ENCODE data around the gene OAF.

OAF gene

DNA sequence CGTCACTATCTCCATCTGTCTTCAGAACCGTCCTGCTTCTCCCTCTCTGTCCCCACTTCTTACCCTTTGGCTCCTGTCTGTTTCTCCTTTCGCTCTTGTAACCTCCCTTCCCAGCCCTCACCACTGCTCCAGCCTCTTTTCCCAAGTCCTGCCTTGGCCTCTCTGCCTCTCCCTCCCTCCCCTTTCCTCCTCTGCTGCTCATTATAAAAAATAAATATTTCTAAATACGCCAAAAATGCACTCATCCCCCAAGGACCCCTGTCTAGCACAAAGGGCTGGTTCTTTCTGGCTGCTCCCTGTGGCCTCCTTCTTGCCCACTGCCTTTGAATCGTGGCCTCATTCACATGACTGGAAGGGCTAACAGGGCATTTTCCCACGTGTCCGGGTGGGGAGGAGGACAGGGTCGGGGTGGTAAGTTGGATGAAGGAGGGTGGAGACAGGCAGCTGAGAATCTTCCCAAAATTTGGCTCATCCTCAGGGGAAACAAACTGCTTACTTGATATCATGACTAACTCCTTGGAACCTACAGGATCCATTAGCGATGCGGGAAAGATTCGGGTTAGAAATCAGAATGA lies 26.4 kb upstream of the OAF start:
- DNase-seq (ENCODE audit: low spot score) = no peak

DNA sequence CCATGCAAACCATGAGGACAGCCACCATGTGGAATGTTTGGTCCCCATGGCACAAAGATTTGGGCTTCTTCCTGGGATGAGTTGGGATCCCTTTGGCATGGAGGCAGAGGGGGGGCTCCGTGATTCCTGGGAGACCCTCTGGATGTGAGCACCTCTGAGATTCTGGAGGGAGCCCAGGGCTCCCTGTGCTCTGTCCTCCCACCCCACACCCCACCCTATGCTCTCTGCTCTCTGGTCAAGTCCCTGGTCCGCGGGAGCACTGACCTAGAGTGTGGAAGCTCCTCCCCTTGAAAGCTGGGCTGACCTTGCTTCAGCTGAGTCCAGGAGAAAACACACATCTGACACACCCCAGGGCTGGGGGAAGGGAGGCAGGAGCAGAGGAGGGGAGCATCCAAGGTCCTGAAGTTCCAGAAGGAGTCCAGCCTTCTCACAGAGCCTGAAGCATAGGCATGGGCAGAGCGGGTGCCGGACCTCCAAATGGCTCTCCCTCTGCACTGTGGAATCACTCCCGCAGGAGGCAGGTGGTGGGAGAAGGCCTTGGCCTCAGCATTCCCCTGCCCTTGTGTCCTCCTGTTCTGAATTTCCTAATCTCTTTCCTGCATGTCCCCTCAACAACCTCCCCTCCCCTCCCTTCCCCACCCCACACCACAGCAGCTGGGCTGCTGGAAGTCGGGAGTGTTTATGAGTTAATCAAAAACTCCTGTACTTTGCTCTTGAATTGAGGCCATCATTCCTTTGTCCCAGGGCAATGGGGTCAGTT lies 25.7 kb upstream of the OAF start:
- DNase-seq (ENCODE audit: low spot score) = no peak

DNA sequence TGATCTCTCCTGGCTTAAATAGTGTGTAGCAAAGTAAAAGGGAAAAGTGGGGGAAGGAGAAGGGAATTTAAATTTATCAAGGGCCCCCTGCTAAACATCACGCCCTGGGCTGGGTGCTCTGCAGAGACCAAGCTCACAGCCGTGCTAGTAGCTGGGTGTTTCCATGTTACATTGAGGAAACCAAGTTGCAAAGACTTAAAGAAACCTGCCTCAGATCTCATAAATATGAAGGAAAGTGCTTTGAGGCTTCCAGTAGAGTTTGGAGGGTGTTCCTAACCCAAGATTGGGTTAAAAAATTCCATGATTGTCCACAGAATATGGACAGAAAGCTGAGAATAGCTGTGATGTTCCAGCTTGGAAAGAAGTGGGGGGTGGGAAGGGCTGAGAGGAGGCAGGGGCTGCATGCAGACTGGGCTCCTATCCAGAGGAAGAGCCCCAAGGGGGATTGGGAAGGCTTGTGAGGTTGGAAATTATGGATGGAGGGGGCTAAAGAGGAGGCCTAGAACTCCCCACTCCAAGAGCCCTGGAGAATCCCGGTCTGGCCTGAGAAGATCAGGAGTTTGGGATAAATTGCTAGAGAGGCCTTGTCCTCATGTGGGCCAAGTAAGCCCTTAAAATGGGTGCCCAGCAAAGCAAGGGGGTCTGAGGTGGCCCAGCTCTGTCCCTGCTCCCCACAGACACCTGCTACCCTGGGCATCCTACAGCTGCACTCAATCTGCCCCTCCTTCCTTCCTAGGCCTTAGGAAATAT lies 25.0 kb upstream of the OAF start:
- no peak for DNase-seq (ENCODE audit: low spot score)

DNA sequence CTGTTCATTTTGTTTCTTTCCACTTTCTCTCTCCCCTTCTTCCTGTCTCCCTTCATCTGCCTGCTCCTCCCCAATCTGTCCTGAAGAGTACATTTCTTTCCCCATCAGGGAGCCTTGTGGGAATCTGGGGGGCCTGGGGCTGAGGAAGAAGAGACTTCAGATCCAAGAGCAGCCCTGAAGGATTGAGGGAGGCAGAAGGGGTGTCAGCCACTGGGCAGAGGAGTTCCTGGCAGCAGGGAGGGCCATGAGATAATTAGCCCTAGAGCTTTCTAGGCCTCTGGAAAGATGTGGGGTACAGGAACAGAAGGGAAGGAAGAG lies 24.4 kb upstream of the OAF start:
- no peak for DNase-seq (ENCODE audit: low spot score)

DNA sequence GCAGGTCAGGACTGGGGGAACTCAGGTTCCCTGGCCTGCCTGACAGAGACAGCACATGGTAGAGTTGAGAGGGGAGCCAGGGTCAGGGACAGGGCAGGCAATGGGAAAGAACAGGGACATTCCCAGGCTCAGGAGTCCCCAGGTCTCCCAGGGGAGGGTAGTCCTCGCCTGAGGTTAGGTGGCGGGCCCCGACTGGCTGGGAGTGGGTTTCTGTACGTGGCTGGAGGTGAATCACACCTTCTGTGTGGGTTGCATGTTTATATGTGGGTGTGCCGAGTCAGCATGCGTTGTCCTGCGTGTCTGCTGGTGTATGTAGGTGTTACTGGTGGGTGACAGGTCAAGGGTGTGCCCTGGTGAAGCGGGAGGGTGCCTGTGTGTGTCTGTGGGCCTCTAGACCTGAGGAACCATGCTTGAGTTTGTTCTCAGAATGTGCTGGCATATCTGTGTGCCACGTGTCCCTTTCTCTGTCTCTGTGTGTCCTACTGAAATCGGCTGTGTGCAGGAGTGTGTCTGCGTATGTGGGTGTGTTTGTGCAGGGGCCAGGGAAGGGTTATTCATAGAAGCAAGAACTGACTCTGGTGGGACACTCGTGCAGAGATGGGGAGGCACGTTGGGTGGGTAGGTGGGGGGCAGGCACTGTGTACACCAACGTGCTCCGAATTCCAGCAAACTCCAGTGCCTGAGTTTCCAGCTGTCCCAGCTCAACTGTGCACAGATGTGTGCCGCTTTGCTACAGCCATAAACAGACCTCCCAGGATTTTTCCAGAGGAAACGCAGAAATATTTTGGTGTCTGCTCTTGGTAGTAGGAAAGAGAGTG lies 23.8 kb upstream of the OAF start:
- no peak for DNase-seq (ENCODE audit: low spot score)

DNA sequence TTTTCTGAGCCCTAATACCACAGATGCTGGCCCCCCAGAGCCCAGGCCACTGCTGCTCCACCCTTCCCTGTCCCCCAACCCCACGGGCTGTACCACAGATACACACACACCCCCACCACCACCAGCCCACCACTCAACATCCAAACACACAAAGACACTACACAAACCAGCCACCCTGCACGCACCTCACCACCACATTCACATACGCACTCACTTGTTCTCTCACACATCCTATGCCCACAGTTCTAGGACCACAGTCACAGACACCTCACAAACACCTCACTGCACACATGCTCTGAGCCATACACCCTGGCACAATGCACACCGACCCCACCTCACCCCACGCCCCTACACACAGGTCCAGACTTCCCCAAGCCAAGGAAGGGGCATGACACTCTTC lies 22.5 kb upstream of the OAF start:
- no peak for DNase-seq (ENCODE audit: low spot score)

DNA sequence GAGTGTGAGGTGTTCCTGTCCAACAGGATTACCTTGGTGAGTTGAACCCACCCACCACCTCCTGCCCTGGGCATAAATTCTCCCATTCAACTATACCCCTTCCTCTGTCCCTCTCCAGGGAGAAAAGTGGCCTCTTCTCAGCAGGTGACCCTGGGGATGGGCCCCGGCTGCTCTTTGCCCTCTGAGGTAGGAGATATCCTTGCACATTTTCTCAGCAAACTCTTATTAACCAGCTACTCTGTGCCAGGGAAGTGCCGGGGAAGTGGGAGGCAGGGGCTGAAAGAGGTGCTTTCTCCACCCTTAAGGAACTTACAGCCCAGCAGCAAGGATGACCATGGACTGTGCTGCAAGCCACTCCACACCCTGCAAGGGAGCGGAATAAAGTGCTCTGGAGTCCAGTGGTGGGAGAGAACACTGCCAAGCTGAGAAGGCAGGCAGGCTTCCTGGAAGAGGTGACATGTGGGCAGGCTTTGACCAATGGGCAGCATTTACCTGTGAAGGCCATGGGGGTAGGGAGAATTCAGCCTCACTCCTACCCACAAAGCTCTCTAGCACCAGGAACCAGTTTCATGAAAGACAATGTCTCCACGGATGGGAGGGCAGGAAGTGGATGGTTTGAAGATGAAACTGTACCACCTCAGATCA lies 21.9 kb upstream of the OAF start:
- no peak for DNase-seq (ENCODE audit: low spot score)

DNA sequence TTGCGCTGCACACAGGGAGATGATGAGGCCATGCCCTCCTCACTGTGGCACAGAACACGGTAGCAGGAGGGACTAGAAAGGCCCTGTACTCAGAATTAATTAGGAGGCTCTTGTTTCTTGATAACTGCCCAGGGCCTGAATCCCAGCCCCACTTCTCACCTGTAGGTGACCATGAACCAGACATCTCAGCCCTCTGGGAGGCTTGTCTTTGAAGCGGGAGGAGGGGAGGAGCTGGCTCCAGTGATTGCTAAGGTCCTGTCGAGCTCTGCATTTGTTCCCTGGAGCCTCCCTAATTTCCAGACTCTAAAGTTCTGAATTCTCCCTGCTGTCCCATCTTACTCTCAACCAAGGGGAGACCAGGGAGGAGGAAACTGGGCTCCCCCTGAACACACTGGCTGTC lies 19.8 kb upstream of the OAF start:
- no peak for DNase-seq (ENCODE audit: low spot score)

DNA sequence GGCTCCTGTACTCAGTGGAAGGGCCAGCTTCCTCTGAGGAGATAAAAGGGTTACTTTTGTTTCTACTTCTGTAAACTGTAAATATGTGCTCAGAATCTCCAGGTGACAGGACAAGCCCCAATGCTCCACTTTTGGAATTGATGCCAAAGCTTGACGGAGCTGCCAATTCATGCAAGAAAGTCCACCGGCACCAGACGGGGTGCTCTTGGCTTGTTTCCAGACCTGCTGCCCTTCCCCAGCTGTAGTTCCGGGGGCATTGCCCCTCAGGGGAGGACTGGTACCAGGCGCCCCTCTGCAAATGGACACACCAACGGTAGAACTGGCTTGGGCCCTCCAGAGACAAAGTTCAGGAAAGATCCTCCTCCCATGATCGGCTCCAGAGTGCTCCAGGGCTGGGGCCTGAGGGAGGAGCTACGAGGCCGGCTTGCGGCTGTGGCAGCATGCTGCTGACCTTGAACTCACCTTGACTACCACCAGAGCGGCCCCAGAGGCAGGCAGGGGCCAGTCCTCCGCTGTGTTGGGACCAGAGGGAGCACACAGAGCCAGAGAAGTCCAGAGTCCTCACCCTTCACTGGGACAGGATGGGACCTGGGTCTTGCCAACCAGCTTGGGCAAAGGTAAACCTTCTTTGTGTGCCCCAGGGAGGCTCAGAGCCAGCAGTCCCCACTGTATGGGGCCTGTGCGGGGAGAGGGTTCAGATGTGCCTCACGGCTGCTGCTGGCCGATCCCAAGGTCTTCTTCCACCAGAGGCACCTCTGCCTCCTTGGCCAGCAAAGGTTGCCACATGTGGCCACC lies 17.8 kb upstream of the OAF start:
- no peak for DNase-seq (ENCODE audit: low spot score)

DNA sequence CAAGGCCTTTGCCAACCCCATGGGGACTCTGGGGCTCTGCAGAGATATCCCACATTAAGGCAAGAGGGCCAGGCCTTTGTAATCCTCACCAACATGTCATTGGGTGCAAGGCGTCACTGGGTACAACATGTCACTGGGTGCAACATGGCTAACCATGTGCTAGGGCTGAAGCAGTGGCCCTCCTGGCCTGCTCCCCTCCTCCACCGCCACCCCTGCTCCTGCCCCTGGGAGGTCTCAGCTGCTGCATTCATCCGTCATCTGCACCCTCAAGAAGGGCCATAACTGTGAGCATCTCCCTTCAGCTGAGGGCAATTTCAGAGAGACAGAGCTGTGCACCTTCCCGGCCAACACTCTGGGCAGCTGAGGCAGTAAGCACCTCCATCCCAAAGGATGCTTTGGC lies 16.7 kb upstream of the OAF start:
- no peak for DNase-seq (ENCODE audit: low spot score)

DNA sequence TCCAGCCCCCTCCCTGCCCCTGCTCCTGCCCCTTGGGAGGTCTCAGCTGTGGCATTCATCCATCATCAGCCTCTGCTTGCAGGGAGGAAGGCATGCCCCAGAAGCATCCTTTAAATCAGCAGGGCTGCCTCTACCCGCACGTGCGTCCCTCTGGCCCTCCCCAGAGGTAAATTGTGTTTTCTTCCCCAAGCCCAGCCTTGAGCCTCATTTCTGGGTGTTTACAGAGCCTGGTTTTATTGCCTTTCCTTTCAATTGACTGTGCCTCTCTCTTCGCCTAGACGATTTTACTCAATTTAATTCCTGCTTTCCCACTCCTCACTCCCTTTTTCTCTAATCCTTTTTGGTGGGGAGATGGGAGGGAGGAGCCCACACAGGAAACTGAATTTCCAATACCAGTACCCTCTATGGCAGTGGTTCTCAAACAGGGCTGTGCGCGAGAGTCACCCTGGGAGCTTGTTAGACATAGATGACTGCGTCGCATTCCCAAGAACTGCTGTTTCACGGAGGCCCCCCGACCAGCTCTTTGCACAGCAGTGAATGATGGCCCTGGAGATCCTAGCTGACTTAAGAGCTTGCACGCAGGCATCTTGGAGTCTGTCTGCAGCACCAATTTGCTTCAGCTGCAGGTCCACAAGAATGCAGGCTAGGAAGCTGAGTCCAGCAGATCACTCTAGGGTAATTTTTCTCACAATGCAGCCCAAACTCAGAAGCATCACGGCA lies 15.1 kb upstream of the OAF start:
- DNase-seq (ENCODE audit: low spot score) = no peak

DNA sequence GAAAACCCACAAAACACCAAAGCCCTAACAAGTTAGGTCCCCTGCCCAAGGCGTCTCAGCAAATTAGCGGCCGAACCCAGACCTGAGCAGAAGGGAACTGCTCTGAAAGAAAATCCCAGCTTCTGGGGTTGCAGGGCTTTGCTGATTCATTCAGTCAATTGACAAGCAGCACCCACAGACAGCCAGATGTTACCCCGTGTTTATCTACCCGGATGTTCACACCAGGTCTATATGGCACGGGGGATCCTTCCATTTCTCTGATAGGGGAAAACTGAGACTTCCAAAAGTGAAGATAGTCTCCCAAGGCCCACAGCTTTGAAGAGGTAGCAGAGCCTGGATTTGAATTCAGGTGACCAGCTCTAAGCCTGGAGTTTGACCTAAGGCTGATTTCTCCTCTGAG lies 14.0 kb upstream of the OAF start:
- DNase-seq (ENCODE audit: low spot score) = no peak

DNA sequence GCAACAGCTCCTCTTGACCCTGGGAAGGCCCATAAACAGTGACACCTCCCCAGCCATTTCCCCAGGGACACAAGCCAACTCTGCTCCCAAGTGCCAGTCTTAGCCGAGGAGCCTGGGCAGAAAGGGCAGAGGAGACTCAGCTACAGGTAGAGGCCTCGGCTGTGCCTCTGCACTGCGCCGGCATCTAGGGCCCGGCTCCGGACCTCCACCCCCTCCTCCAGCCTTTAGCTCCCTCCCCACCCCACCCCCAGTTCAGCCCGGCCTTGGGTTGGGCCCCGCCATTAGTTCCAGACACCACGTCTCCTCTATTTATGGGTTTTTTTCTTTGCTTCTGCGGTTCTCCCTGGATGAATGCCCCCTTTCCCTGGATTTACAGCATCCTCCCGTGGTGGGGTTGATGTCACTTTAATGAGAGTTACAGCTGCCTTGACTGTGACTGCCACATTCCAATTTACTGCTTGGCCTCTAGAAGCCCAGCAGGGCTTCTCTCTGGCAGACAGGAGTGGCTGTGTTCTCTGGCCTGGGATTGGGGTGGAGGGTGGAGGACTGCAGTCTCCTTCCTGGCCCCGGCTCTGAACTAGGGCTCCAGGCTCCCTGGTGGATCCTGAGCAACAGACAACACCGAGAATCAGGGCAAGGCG lies 13.5 kb upstream of the OAF start:
- no peak for DNase-seq (ENCODE audit: low spot score)

DNA sequence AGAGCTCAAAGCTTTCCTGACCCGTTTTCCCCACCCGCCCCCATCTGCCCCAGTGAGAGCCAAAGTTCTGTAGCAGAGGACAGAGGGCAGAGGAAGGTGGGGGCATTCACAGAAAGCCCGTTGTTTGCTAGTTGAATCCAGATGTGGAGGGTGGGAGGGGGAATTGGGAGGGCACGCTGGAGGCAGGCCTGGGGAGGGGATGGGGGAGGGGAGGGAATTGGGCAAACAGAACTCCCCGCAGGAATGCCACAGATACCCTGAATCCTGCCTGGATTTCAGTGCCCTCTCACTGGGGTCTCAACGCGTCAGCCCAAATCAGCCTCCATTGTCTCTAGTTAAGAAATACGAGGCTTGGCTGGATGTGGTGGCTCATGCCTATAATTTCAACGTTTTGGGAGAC lies 12.9 kb upstream of the OAF start:
- no peak for DNase-seq (ENCODE audit: low spot score)

DNA sequence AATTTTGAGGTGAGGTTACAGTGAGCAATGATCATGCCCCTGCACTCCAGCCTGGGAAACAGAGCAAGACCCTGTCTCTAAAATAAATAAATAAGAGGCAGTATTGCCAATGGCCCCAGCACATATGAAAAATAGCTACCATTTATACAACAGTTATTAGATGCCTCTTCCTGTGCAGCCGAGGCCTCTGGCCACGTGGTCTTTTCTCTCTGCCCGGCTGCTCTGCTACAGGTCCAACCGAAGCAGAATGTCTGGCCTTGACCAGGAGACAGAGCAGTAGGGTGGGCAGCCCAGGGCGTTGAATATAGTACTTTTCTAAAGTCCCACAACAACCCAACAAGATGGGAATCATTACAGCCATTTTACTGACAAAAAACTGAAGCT lies 12.4 kb upstream of the OAF start:
- no peak for DNase-seq (ENCODE audit: low spot score)

DNA sequence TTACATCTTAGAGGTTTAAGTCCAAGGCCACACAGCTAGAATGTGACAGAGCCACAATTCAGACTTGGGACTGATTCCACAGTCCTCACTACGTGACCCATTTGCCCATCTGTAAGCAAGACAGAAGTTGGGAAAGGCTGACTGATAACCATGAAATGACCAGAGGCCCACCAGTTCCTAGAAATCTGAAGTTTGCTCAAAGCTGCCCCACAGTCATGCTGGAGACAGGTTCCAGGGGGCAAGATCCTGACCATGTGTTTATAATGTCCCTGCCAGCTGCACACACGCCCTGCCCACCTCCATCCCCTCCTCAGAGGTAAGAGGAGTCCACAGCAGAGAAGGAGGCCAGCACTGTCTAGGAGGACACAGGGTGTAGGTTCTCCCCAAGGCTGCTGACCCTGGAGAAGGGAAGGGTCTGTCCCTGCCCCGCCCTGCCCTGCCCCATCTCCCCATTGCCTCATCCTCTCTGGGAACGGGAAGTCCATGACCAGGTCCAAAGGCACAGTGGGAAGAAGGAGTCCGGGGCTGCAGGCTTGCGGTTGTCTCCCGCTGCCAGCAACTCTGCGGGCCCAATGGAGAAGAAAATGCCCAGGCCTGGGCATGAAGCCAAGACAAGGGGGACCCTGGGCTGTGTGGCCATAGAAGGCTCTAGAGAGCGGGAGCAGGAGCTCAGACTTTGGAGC lies 11.9 kb upstream of the OAF start:
- no peak for DNase-seq (ENCODE audit: low spot score)

DNA sequence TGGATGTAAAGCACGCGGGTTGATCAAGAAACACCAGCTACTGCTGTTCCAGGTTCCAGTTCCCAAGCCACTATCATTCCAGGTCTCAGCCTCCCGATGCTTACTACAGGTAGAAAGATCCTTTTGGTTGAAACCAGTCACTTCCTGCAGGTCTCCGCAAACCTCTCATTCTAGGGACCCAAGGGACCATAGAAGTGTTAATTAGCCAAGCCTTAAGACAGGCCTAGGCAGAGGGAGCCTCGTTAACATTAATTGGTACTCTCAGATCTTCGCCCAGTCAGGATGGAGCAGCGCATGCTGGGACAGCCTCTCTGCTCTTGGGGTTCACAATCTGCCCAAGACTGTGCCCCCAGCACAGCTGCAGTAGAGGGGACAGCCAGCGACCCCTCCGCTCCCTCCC lies 11.2 kb upstream of the OAF start:
- DNase-seq (ENCODE audit: low spot score) = no peak

DNA sequence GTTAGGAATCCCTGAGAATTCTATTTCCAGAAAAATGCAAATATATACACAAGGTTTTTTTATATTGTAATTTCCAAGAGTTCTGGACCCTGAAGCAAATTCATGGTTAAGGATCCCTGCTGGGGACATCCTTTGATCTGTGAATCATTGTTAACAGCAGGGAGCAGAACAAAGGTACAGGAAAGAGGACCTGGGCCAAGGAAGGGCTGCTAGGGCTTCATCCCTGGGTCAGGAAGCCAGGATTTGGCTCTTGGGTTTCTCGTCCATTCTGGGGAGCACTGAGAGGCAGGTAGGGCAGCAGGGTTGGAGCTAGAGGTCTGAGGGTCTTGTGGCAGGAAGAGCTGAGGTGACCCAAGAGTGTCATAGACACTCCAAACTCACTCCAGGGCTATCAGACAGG lies 10.2 kb upstream of the OAF start:
- DNase-seq (ENCODE audit: low spot score) = no peak

DNA sequence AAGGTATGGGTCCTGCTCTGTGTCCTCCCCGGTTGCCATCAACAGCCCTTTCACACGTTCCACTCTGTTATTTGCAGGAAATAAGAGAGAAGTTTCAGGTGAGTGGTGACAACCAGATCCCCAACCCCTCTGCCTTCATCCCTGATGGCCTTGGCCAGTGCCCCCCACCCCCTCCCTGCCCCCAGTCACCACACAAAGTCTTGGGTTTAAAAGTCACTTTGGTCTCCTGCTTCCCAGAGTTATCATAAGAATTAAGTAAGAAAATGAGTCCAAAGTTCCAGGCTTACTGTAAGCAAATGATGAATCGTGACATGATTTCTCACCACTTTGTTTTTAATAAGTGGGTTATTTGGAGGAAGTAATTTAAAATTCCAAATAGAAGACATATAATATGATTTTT lies 9.2 kb upstream of the OAF start:
- DNase-seq (ENCODE audit: low spot score) = no peak

DNA sequence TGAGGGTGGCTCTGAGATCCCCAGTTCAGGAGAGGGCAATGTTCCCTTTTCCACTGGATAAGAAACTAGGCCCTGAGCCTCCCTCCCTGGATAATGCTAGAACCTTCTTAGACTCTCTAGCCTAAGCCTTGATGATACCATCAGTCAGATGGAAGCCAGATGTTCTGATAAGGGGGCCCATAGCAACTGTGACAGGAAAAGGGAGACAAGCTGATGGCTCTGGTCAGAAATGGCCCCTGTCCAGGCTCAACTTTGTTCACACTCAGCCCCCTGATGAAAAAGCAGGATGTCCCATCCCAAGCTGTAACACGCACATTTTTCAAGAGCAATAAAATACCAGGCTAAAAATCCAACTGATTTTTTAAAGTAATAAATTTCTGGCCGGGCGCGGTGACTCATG lies 7.2 kb upstream of the OAF start:
- DNase-seq (ENCODE audit: low spot score) = no peak

All from NAMALWA (cell line).